Choroid plexus epithelial cell (primary cell): Measurements from ENCODE around the gene TVP23A.

ENCODE experiments used
- DNase-seq: peaks from one replicate; pipeline ENCODE4 v3.0.0-alpha.2; 2010; ENCODE audit warnings: low read depth
- H3K4me3 ChIP-seq: 2 replicates; pipeline ENCODE4 v1.5.1; 2011; ENCODE audit warnings: low read depth, mild to moderate bottlenecking, control low read depth, low read length, moderate library complexity
- CTCF ChIP-seq: conservative IDR thresholded peaks from 2 replicates; pipeline ENCODE4 v1.5.1; 2011; ENCODE audit warnings: low read depth, mild to moderate bottlenecking, control low read depth, inconsistent platforms, low read length, moderate library complexity

The TVP23A gene

GRCh38 chr16:10828851-10829366, 10.3 kb upstream of the TVP23A start:
- peak; percentile 60 for DNase-seq
- TF ChIP-seq CTCF, result no peak

GRCh38 chr16:10827691-10828341, 9.2 kb upstream of the TVP23A start:
- no peak for TF ChIP-seq CTCF
- H3K4me3 ChIP-seq, result no peak overlapping the region
- peak; percentile 56 for DNase-seq

More at GRCh38 chr16:10828851-10829366, 10.3 kb upstream of the TVP23A start:
- H3K4me3 ChIP-seq, result no peak overlapping the region

GRCh38 chr16:10824111-10824893, 5.7 kb upstream of the TVP23A start:
- TF ChIP-seq CTCF, result no peak
- DNase-seq, result no peak
- no peak overlapping the region for H3K4me3 ChIP-seq

GRCh38 chr16:10822702-10823101, 4.1 kb upstream of the TVP23A start:
- TF ChIP-seq CTCF, result no peak
- H3K4me3 ChIP-seq, result no peak overlapping the region
- no peak for DNase-seq

GRCh38 chr16:10820546-10820945, 2.0 kb upstream of the TVP23A start:
- no peak for TF ChIP-seq CTCF
- DNase-seq, result no peak
- no peak overlapping the region for H3K4me3 ChIP-seq

GRCh38 chr16:10817514-10817913, 1.1 kb downstream of the TVP23A start:
- TF ChIP-seq CTCF, result no peak
- no peak overlapping the region for H3K4me3 ChIP-seq
- DNase-seq, result no peak

GRCh38 chr16:10813099-10813455, 5.5 kb downstream of the TVP23A start:
- no peak for TF ChIP-seq CTCF
- no peak overlapping the region for H3K4me3 ChIP-seq
- no peak for DNase-seq
